GM23338 (cell line): ENCODE results near the gene CNTN5. TPM values are rescaled to one million over a fixed set of nuclear protein-coding genes. Genes with fewer than 3 reads are reported as not detected.

Experiments
- ATAC-seq: fragments of 200-7000 bp; cut with Tn5 transposase; 3 replicates; pipeline ENCODE4 v1.9.1; 2020
- DNase-seq: peaks from one replicate; pipeline ENCODE4 v3.0.0-alpha.2; 2015; ENCODE audit warnings: low spot score
- H2AFZ ChIP-seq: fragments of 200-600 bp; sonication (generic); 2 replicates; pipeline ENCODE4 v1.8.0; 2016; ENCODE audit warnings: antibody characterized with exemption, mild to moderate bottlenecking, moderate library complexity
- H3F3A ChIP-seq: fragments of 200-600 bp; sonication (generic); replicated peaks from 2 replicates; pipeline ENCODE4 v1.8.0; 2017; ENCODE audit warnings: antibody characterized with exemption, mixed run types, low read depth
- H3K27ac ChIP-seq: fragments of 200-600 bp; sonication (generic); 2 replicates; pipeline ENCODE4 v1.6.1; 2016; ENCODE audit warnings: low read depth
- H3K27me3 ChIP-seq: fragments of 200-600 bp; sonication (generic); 2 replicates; pipeline ENCODE4 v1.8.0; 2016; ENCODE audit warnings: mild to moderate bottlenecking, mixed run types, moderate library complexity; ENCODE audit not compliant: insufficient read depth
- H3K36me3 ChIP-seq: fragments of 200-600 bp; sonication (generic); 2 replicates; pipeline ENCODE4 v1.8.0; 2016; ENCODE audit warnings: mild to moderate bottlenecking; ENCODE audit not compliant: insufficient read depth
- H3K4me1 ChIP-seq: fragments of 200-600 bp; sonication (generic); 2 replicates; pipeline ENCODE4 v1.8.0; 2016; ENCODE audit warnings: mild to moderate bottlenecking, moderate library complexity; ENCODE audit not compliant: insufficient read depth
- H3K4me2 ChIP-seq: fragments of 200-600 bp; sonication (generic); 2 replicates; pipeline ENCODE4 v1.7.1; 2017; ENCODE audit warnings: mixed run types
- H3K4me3 ChIP-seq: fragments of 200-600 bp; sonication (generic); 2 replicates; pipeline ENCODE4 v1.6.1; 2016; ENCODE audit warnings: mixed run types
- H3K79me2 ChIP-seq: fragments of 200-600 bp; sonication (generic); replicated peaks from 2 replicates; pipeline ENCODE4 v1.8.0; 2017; ENCODE audit warnings: mild to moderate bottlenecking; ENCODE audit not compliant: insufficient read depth
- H3K9me2 ChIP-seq: fragments of 200-600 bp; sonication (generic); 2 replicates; pipeline ENCODE4 v1.8.0; 2017; ENCODE audit not compliant: insufficient read depth
- H4K20me1 ChIP-seq: fragments of 200-600 bp; sonication (generic); replicated peaks from 2 replicates; pipeline ENCODE4 v1.8.0; 2017; ENCODE audit warnings: mild to moderate bottlenecking; ENCODE audit not compliant: insufficient read depth
- H3K27ac Mint-ChIP-seq: 2 replicates; pipeline ENCODE4 v1.8.0; 2020; ENCODE audit warnings: inconsistent platforms, mild to moderate bottlenecking, moderate library complexity, mixed read lengths
- H3K27me3 Mint-ChIP-seq: 3 replicates; pipeline ENCODE4 v1.8.0; 2022; ENCODE audit warnings: low read depth, mild to moderate bottlenecking, moderate library complexity, mixed read lengths, inconsistent platforms; ENCODE audit not compliant: insufficient read depth, poor library complexity
- H3K36me3 Mint-ChIP-seq: 3 replicates; pipeline ENCODE4 v1.8.0; 2021; ENCODE audit warnings: low read depth, mild to moderate bottlenecking, inconsistent platforms, moderate library complexity, mixed read lengths
- H3K4me1 Mint-ChIP-seq: 3 replicates; pipeline ENCODE4 v1.8.0; 2020; ENCODE audit warnings: mild to moderate bottlenecking, inconsistent platforms, mixed read lengths
- H3K4me3 Mint-ChIP-seq: 3 replicates; pipeline ENCODE4 v1.8.0; 2021; ENCODE audit warnings: moderate library complexity, mild to moderate bottlenecking, inconsistent platforms, mixed read lengths
- H3K9me3 Mint-ChIP-seq: 3 replicates; pipeline ENCODE4 v1.8.0; 2020; ENCODE audit warnings: moderate library complexity, mild to moderate bottlenecking, inconsistent platforms, mixed read lengths
- CREB1 ChIP-seq: fragments of 250-450 bp; sonication (Bioruptor Pico); IDR thresholded peaks from 2 replicates; pipeline ENCODE4 v1.5.0; 2020; ENCODE audit warnings: low read depth, mild to moderate bottlenecking, moderate library complexity
- EZH2phosphoT487 ChIP-seq: fragments of 200-600 bp; sonication (generic); IDR thresholded peaks from one replicate; pipeline ENCODE4 v1.8.1; 2018; ENCODE audit warnings: antibody characterized with exemption; ENCODE audit not compliant: unreplicated experiment
- JUNB ChIP-seq: IDR thresholded peaks from one replicate; pipeline ENCODE4 v1.6.1; 2016; ENCODE audit warnings: antibody characterized with exemption; ENCODE audit not compliant: unreplicated experiment
- POLR2AphosphoS5 ChIP-seq: IDR thresholded peaks from 2 replicates; pipeline ENCODE4 v1.6.1; 2016; ENCODE audit warnings: antibody characterized with exemption, low read depth
- STAT1 ChIP-seq: IDR thresholded peaks from one replicate; pipeline ENCODE4 v1.6.1; 2016; ENCODE audit warnings: antibody characterized with exemption; ENCODE audit not compliant: unreplicated experiment
- ZNF114 ChIP-seq: fragments of 250-450 bp; sonication (Bioruptor Pico); IDR thresholded peaks from 2 replicates; pipeline ENCODE4 v1.5.0; 2020; ENCODE audit warnings: mild to moderate bottlenecking, moderate library complexity
- ZNF331 ChIP-seq: fragments of 250-450 bp; sonication (Bioruptor Pico); IDR thresholded peaks from 2 replicates; pipeline ENCODE4 v1.5.0; 2020; ENCODE audit warnings: low read depth, mild to moderate bottlenecking, moderate library complexity
- ZNF462 ChIP-seq: fragments of 250-450 bp; sonication (Bioruptor Pico); IDR thresholded peaks from 2 replicates; pipeline ENCODE4 v1.5.0; 2020; ENCODE audit warnings: mild to moderate bottlenecking, moderate library complexity
- polyA plus RNA-seq: library from polyadenylated mRNA; unstranded; fragments of >200 nt; fragmentation: Nextera tagmentation; extraction: Ambion mirVana; gene quantifications from 2 replicates; pipeline ENCODE4 v1.2.1, GENCODE V29; 2016
- total RNA-seq: library from RNA; depleted of rRNA; stranded (reverse); fragments of >200 nt; shearing (Covaris generic); gene quantifications from 2 replicates; pipeline ENCODE4 v1.2.3, GENCODE V29; 2014
- TF ChIP-seq, protein P1 (sequence below): IDR thresholded peaks from 2 replicates; pipeline ENCODE4 v1.6.1; 2016; ENCODE audit warnings: antibody characterized with exemption
- TF ChIP-seq, protein P2 (sequence below), 2 experiments: fragments of 200-600 bp in 1 of 2; sonication (generic) in 1 of 2; conservative IDR thresholded peaks; 2 replicates each; pipeline versions ENCODE4 v1.5.1 to v1.6.1; 2016 to 2017; ENCODE audit warnings: antibody characterized with exemption in 2 of 2, low read depth in 2 of 2, mild to moderate bottlenecking in 2 of 2, moderate library complexity in 1 of 2

The CNTN5 gene
- total and polyA plus RNA-seq, 2 experiments from 2014 or later: not detected

DNA sequence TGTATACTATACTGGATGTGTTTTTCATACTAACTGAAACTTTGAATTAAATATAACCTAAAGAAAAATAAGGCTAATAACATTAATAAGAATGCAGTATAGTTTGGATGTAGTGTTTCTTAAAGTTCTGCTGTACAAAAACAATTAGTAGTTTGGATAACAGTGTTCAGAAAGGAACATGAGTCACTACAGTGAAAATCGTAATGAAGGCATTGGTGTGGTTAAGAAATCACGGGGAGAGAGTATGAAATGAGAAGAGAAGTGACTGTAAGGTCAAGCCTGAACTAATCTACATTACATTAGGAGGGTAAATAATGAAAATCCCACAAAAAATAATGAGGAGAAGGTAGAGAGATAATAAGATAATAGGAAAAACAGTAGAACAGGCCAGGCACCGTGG, 939.8 kb downstream of the CNTN5 start (continued):
- TF ChIP-seq ZNF114 (CRISPR knock-in tag): no peak
- TF ChIP-seq CREB1 (CRISPR knock-in tag): no peak
- TF ChIP-seq, protein P1, sequence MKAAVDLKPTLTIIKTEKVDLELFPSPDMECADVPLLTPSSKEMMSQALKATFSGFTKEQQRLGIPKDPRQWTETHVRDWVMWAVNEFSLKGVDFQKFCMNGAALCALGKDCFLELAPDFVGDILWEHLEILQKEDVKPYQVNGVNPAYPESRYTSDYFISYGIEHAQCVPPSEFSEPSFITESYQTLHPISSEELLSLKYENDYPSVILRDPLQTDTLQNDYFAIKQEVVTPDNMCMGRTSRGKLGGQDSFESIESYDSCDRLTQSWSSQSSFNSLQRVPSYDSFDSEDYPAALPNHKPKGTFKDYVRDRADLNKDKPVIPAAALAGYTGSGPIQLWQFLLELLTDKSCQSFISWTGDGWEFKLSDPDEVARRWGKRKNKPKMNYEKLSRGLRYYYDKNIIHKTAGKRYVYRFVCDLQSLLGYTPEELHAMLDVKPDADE: no peak
- TF ChIP-seq JUNB: no peak
- no peak for TF ChIP-seq POLR2AphosphoS5

DNA sequence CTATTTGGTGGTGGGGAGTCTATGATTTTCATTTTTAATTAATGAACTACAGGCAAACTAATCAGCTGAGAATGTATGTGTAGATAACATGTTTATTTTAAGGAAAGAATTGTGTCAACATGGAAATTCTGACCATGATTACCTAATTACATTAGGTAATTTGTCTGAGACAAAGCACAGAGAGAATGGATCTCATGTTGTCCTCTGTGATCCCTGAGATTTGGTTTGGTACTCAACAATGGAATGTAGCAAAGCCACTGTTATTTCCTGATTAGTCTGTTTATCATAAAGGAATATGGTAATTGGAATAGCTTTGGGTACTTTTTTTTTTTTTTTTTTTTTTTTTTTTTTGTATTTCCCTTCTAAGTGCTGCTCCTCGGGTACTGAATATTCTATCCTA, 947.6 kb downstream of the CNTN5 start:
- H3K36me3 Mint-ChIP-seq: no peaks in the 10 kb centered on the region
- no peaks in the 10 kb centered on the region for H3F3A ChIP-seq
- H3K4me2 ChIP-seq: no peak overlapping the region
- no peaks in the 10 kb centered on the region for H3K9me2 ChIP-seq
- no peak overlapping the region for H2AFZ ChIP-seq
- peaks cover 1% of the 10 kb centered on the region; the same call in 1 of the 3 replicates for H3K9me3 Mint-ChIP-seq
- H3K4me1 Mint-ChIP-seq: no peaks in the 10 kb centered on the region
- peaks cover 3% of the 10 kb centered on the region for H3K27me3 Mint-ChIP-seq
- no peaks in the 10 kb centered on the region for H3K36me3 ChIP-seq
- H3K4me3 Mint-ChIP-seq: no peak overlapping the region
- no peak overlapping the region for H3K4me3 ChIP-seq
- no peaks in the 10 kb centered on the region for H4K20me1 ChIP-seq
- H3K27ac ChIP-seq: no peak overlapping the region
- no peaks in the 10 kb centered on the region for H3K27me3 ChIP-seq
- TF ChIP-seq, protein P2, sequence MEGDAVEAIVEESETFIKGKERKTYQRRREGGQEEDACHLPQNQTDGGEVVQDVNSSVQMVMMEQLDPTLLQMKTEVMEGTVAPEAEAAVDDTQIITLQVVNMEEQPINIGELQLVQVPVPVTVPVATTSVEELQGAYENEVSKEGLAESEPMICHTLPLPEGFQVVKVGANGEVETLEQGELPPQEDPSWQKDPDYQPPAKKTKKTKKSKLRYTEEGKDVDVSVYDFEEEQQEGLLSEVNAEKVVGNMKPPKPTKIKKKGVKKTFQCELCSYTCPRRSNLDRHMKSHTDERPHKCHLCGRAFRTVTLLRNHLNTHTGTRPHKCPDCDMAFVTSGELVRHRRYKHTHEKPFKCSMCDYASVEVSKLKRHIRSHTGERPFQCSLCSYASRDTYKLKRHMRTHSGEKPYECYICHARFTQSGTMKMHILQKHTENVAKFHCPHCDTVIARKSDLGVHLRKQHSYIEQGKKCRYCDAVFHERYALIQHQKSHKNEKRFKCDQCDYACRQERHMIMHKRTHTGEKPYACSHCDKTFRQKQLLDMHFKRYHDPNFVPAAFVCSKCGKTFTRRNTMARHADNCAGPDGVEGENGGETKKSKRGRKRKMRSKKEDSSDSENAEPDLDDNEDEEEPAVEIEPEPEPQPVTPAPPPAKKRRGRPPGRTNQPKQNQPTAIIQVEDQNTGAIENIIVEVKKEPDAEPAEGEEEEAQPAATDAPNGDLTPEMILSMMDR (conservative IDR thresholded peaks at IDR 0.05; ENCODE audit: low read depth in 2 of 2): no peak
- TF ChIP-seq ZNF462 (CRISPR knock-in tag) (no peak), CREB1 (CRISPR knock-in tag) (no peak), EZH2phosphoT487 (no peak), STAT1 (no peak), ZNF331 (no peak)
- TF ChIP-seq, protein P1: no peak
- H3K79me2 ChIP-seq: no peaks in the 10 kb centered on the region
- ATAC-seq (no peak), DNase-seq (no peak)
- H3K4me1 ChIP-seq: no peaks in the 10 kb centered on the region
- H3K27ac Mint-ChIP-seq: no peak overlapping the region
